WERI-Rb-1 (cell line): ENCODE data around the gene KDM4C.
"Not testable (repeated sequence)": the region's sequence is repeated elsewhere in the genome, so short reads cannot be mapped to it uniquely, and the experiment has no call there.

Source experiments
- DNase-seq: peaks from one replicate; pipeline ENCODE4 v3.0.0-alpha.2; 2020
- H3K27ac ChIP-seq: fragments of 250-450 bp; sonication (Bioruptor Pico); 2 replicates; pipeline ENCODE4 v1.5.1; 2020; ENCODE audit warnings: mild to moderate bottlenecking, moderate library complexity
- H3K27me3 ChIP-seq: fragments of 250-450 bp; sonication (Bioruptor Pico); 2 replicates; pipeline ENCODE4 v1.5.1; 2021; ENCODE audit warnings: mild to moderate bottlenecking, low read depth, moderate library complexity; ENCODE audit not compliant: insufficient read depth, severe bottlenecking
- H3K36me3 ChIP-seq: fragments of 250-450 bp; sonication (Bioruptor Pico); 2 replicates; pipeline ENCODE4 v1.5.1; 2020; ENCODE audit warnings: mild to moderate bottlenecking, moderate library complexity
- H3K4me3 ChIP-seq: 2 replicates; pipeline ENCODE4 v1.5.1; 2011; ENCODE audit warnings: low read depth, mild to moderate bottlenecking, control low read depth, low read length
- H3K9me3 ChIP-seq: fragments of 250-450 bp; sonication (Bioruptor Pico); 2 replicates; pipeline ENCODE4 v1.5.1; 2021; ENCODE audit warnings: mild to moderate bottlenecking, moderate library complexity; ENCODE audit not compliant: severe bottlenecking
- TF ChIP-seq, protein P1 (sequence below): IDR thresholded peaks from 2 replicates; pipeline ENCODE4 v1.5.1; 2011; ENCODE audit warnings: low read depth, mild to moderate bottlenecking, control low read depth, inconsistent platforms, low read length

KDM4C gene

DNA sequence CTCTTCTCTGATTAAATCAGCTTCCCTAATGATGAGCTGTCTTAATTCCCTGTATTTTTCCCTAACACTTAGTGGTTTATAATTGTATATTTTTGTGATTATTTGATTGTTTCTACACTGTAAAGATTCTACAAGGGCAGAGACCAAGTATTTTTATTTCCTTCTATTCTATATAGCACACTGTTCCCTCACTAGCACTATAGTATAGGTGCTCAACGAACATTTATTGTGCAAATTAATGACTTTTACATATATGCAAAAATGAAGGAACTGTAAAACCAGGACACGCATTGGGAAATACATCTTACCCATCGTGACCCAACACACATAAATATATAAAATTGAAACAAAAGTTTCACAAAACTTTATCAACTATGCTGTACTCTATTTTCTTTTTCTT, 7.6 kb downstream of the KDM4C start:
- Histone ChIP-seq H3K27me3 (no peaks in the 10 kb centered on the region), H3K4me3 (no peak overlapping the region), H3K36me3 (no peaks in the 10 kb centered on the region), H3K9me3 (no peaks in the 10 kb centered on the region), H3K27ac (no peak overlapping the region)
- TF ChIP-seq, protein P1, sequence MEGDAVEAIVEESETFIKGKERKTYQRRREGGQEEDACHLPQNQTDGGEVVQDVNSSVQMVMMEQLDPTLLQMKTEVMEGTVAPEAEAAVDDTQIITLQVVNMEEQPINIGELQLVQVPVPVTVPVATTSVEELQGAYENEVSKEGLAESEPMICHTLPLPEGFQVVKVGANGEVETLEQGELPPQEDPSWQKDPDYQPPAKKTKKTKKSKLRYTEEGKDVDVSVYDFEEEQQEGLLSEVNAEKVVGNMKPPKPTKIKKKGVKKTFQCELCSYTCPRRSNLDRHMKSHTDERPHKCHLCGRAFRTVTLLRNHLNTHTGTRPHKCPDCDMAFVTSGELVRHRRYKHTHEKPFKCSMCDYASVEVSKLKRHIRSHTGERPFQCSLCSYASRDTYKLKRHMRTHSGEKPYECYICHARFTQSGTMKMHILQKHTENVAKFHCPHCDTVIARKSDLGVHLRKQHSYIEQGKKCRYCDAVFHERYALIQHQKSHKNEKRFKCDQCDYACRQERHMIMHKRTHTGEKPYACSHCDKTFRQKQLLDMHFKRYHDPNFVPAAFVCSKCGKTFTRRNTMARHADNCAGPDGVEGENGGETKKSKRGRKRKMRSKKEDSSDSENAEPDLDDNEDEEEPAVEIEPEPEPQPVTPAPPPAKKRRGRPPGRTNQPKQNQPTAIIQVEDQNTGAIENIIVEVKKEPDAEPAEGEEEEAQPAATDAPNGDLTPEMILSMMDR: no peak
- no peak for DNase-seq

- Histone ChIP-seq H3K27me3 (no peaks in the 10 kb centered on the region), H3K36me3 (no peaks in the 10 kb centered on the region), H3K4me3 (no peak overlapping the region), H3K27ac (no peak overlapping the region), H3K9me3 (no peaks in the 10 kb centered on the region)
- DNase-seq: no peak
- TF ChIP-seq, protein P1: no peak
Measured at GRCh38 chr9:6766606-6767005, 8.8 kb downstream of the KDM4C start.

DNA sequence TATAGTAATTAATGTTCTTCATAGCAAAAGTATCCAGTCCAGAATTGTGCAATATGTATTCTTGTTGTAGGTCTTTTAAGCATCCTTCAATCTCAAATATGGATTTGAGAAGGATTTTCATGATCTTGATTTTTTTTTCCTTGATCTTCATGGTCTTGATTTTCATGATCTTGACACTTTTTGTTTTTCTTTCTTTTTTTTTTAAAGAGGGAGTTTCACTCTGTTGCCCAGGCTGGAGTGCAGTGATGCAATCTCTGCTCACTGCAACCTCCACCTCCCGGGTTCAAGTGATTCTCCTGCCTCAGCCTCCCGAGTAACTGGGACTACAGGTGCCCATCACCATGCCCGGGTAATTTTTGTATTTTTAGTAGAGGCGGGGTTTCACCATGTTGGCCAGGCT, 10.8 kb downstream of the KDM4C start:
- H3K27me3 ChIP-seq, DNase-seq, H3K36me3 ChIP-seq, H3K4me3 ChIP-seq, H3K27ac ChIP-seq, H3K9me3 ChIP-seq: not testable (repeated sequence)

DNA sequence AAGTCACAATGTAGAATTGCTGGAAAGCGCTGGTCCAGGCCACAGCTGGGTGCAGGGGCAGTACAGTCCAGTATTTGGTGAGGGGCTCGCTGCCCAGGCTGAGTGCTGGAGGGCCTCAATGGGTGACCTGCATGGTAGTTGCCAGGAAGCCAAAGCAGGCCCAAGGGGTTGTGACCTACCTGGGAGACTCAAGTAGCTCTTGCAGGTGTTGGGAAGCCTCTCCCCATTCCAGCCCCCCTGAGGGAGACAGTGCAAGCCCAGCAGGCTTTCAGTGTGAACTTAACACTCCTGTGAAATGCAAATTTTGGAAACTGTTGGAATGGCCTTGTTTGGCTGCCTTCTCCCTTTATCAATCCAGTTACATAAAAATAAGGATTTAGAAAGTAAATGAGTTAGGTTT, 13.9 kb downstream of the KDM4C start:
- Histone ChIP-seq H3K27me3 (no peaks in the 10 kb centered on the region), H3K4me3 (no peak overlapping the region), H3K9me3 (no peaks in the 10 kb centered on the region), H3K36me3 (no peaks in the 10 kb centered on the region), H3K27ac (no peak overlapping the region)
- DNase-seq: no peak
- TF ChIP-seq, protein P1: no peak

GRCh38 chr9:6777213-6777902, 19.6 kb downstream of the KDM4C start:
- TF ChIP-seq, protein P1: no peak
- Histone ChIP-seq H3K36me3 (no peaks in the 10 kb centered on the region), H3K4me3 (no peak overlapping the region), H3K27me3 (no peaks in the 10 kb centered on the region), H3K27ac (no peak overlapping the region), H3K9me3 (no peaks in the 10 kb centered on the region)
- no peak for DNase-seq

- no peak overlapping the region for H3K27ac ChIP-seq
- H3K36me3 ChIP-seq: no peaks in the 10 kb centered on the region
- no peak overlapping the region for H3K4me3 ChIP-seq
- TF ChIP-seq, protein P1: no peak
- H3K27me3 ChIP-seq: no peaks in the 10 kb centered on the region
- no peak for DNase-seq
- H3K9me3 ChIP-seq: no peaks in the 10 kb centered on the region
Measured at GRCh38 chr9:6779417-6780241, 21.9 kb downstream of the KDM4C start.
